ENCODE measurements around the gene NOL4L. TPM values are rescaled to one million over a fixed set of nuclear protein-coding genes. Genes with fewer than 3 reads are reported as not detected.
A peak's percentile ranks its signal among the peaks of the same experiment; 100 is the strongest.

Gene NOL4L
- polyA plus RNA-seq, 3 donors, result 1.1 to 30.9 (median 2.8) TPM

DNA sequence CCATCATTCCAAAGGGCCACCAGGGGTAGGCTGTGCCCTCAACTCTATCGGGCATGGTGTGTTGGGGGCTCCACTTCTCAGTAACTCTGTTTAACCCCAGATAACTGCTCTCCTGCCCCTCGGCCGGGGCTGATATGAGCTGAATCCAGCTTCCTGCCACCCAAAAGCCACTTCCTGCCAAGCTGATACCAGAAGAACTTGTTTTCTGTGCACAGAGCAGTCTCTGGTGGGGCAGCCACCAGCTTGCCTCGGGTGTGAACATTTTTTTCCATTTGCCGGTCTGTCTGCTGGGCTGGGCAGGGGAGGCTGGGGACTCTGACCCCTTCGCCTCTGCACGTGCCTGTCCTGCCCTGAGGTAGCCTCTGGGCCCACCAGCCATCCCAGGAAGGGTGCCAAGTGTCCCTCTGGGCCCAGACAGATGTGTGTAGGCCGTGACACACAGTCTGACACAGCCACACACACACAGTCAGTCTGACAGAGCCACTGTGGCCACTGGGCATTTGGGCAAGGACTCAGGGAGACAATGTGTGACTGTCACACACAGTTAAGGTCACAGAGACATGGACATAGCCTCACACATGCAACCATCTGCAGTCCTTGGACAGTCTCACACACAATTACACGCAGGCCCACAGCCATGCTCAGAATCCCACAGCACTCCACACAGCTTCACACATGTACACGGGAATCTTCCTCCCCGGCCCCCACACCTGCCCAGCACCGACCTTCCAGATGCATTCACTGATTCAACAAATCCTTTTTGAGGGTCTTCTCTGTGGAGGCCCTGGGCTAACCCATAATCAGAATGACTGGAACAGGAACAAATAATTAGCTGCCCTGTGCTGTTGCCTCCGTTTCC, 45.1 kb downstream of the NOL4L start:
- DNase-seq, result no peak
- Histone ChIP-seq H3K27me3 (ENCODE audit: control insufficient read depth in 2 of 2, insufficient read depth in 2 of 2, low read length in 2 of 2) (no peaks in the 10 kb centered on the region), H3K27ac (ENCODE audit: low read depth in 1 of 2, low read length in 2 of 2) (peak overlapping the region in 1 of 2 donors; percentile 5), H3K4me2 (replicated peaks; ENCODE audit: extremely low read depth, low read length, poor library complexity, severe bottlenecking) (no peak overlapping the region), H3K9me3 (replicated peaks in 1 of 2; ENCODE audit: control insufficient read depth in 1 of 2, insufficient read depth in 1 of 2, low read length in 2 of 2) (no peaks in the 10 kb centered on the region), H2AFZ (ENCODE audit: insufficient read depth, low read depth, low read length, poor library complexity, severe bottlenecking) (peak overlapping the region; percentile 41), H4K20me1 (ENCODE audit: insufficient read depth, low read length) (no peaks in the 10 kb centered on the region), H3K79me2 (ENCODE audit: insufficient read depth, low read length) (no peaks in the 10 kb centered on the region), H3K9ac (ENCODE audit: insufficient read depth, low read length, poor library complexity, severe bottlenecking) (no peak overlapping the region), H3K36me3 (replicated peaks in 1 of 2; ENCODE audit: control insufficient read depth in 1 of 2, insufficient read depth in 2 of 2, low read length in 2 of 2) (no peaks in the 10 kb centered on the region), H3K4me1 (ENCODE audit: control insufficient read depth in 1 of 2, insufficient read depth in 2 of 2, low read length in 2 of 2) (peaks cover 43 to 48% of the 10 kb centered on the region in 2 donors), H3K4me3 (replicated peaks in 1 of 3; ENCODE audit: low read depth in 2 of 3, low read length in 3 of 3) (no peak overlapping the region)
- intact Hi-C loops (cut with micrococcal nuclease), result loop anchor here (5.0 kb wide), 2 partner anchors 37 to 42 kb away; no protein-coding TSS in a partner anchor
- TF ChIP-seq, protein P1, sequence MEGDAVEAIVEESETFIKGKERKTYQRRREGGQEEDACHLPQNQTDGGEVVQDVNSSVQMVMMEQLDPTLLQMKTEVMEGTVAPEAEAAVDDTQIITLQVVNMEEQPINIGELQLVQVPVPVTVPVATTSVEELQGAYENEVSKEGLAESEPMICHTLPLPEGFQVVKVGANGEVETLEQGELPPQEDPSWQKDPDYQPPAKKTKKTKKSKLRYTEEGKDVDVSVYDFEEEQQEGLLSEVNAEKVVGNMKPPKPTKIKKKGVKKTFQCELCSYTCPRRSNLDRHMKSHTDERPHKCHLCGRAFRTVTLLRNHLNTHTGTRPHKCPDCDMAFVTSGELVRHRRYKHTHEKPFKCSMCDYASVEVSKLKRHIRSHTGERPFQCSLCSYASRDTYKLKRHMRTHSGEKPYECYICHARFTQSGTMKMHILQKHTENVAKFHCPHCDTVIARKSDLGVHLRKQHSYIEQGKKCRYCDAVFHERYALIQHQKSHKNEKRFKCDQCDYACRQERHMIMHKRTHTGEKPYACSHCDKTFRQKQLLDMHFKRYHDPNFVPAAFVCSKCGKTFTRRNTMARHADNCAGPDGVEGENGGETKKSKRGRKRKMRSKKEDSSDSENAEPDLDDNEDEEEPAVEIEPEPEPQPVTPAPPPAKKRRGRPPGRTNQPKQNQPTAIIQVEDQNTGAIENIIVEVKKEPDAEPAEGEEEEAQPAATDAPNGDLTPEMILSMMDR (IDR thresholded peaks at IDR 0.05), result no peak
- H3K4me3 Mint-ChIP-seq, result peak overlapping the region in 1 of 2 donors; percentile 62
- H3K4me1 Mint-ChIP-seq, result peaks cover 50% of the 10 kb centered on the region
- peaks cover 2 to 20% (median 6%) of the 10 kb centered on the region in 3 donors for H3K27me3 Mint-ChIP-seq (ENCODE audit: low read depth in 3 of 3)
- peak overlapping the region in 2 of 7 donors; percentile 0 to 63 for H3K27ac Mint-ChIP-seq
- H3K9me3 Mint-ChIP-seq, result no peaks in the 10 kb centered on the region
- H3K36me3 Mint-ChIP-seq, result peaks cover 0 to 3% of the 10 kb centered on the region in 2 donors
- 23% methylated on average over 11 of the region's 13 CpGs for WGBS (ENCODE audit: insufficient coverage)

DNA sequence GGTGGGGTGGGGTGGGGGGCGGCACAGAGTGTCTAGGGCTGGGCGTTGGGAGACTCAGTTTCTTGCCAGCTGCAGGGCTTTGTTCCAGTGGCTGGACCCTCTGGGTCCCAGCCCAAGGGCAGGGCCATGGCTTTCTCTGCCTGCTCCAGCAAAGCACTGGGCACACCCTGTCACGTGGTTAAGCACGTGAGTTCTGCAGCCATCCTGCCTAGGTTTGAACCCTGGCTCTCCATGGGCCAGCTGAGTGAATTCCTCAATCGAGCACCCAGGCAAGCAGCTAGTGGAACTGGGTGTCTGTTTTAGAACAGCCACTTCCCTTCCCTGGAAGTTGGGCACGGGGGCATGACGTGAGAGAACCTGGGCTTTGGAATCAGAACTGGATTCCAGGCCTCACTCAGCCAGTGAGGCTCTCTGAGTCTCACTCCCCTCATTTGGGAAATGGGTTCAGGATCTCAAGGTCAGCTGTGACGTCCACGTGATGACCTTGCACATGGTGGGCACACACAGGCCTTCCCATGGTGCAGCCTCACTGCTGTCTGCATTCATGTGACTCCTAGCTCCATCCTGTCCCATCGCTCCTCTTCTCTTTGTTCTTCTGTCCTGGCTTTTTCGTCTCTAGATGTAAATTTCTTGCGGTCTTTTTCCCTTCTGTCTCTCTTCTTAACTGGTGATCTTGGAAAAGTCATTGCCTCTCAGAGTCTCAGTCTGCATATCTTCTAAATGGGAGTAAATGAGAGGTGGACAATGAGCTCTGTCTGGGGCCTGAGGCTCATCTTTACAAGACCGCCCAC, 45.9 kb downstream of the NOL4L start:
- peak overlapping the region in 1 of 2 donors; percentile 62 for H3K4me3 Mint-ChIP-seq
- H3K4me1 Mint-ChIP-seq, result peaks cover 56% of the 10 kb centered on the region
- WGBS (ENCODE audit: insufficient coverage), result 24% methylated on average over 10 of the region's 13 CpGs
- peaks cover 2 to 20% (median 8%) of the 10 kb centered on the region in 3 donors for H3K27me3 Mint-ChIP-seq (ENCODE audit: low read depth in 3 of 3)
- Histone ChIP-seq H3K4me2 (replicated peaks; ENCODE audit: extremely low read depth, low read length, poor library complexity, severe bottlenecking) (peak overlapping the region; percentile 36), H2AFZ (ENCODE audit: insufficient read depth, low read depth, low read length, poor library complexity, severe bottlenecking) (peak overlapping the region; percentile 41), H3K9me3 (replicated peaks in 1 of 2; ENCODE audit: control insufficient read depth in 1 of 2, insufficient read depth in 1 of 2, low read length in 2 of 2) (no peaks in the 10 kb centered on the region), H3K27me3 (ENCODE audit: control insufficient read depth in 2 of 2, insufficient read depth in 2 of 2, low read length in 2 of 2) (no peaks in the 10 kb centered on the region), H3K79me2 (ENCODE audit: insufficient read depth, low read length) (no peaks in the 10 kb centered on the region), H4K20me1 (ENCODE audit: insufficient read depth, low read length) (no peaks in the 10 kb centered on the region), H3K27ac (ENCODE audit: low read depth in 1 of 2, low read length in 2 of 2) (no peak overlapping the region), H3K4me3 (replicated peaks in 1 of 3; ENCODE audit: low read depth in 2 of 3, low read length in 3 of 3) (no peak overlapping the region), H3K4me1 (ENCODE audit: control insufficient read depth in 1 of 2, insufficient read depth in 2 of 2, low read length in 2 of 2) (peaks cover 46 to 56% of the 10 kb centered on the region in 2 donors), H3K36me3 (replicated peaks in 1 of 2; ENCODE audit: control insufficient read depth in 1 of 2, insufficient read depth in 2 of 2, low read length in 2 of 2) (no peaks in the 10 kb centered on the region), H3K9ac (ENCODE audit: insufficient read depth, low read length, poor library complexity, severe bottlenecking) (no peak overlapping the region)
- DNase-seq, result peak in 1 of 3 donors; percentile 21
- H3K27ac Mint-ChIP-seq, result peak overlapping the region in 2 of 7 donors; percentile 41 to 51
- TF ChIP-seq, protein P1 (IDR thresholded peaks at IDR 0.05), result no peak
- intact Hi-C loops (cut with micrococcal nuclease), result loop anchor here in 1 of 2 donors (5.0 kb wide), 1 partner anchor 43 kb away; no protein-coding TSS in a partner anchor
- H3K36me3 Mint-ChIP-seq, result peaks cover 0 to 3% of the 10 kb centered on the region in 2 donors
- H3K9me3 Mint-ChIP-seq, result no peaks in the 10 kb centered on the region

All from CD14-positive monocyte (primary cell).